Ecto neural progenitor cell (in vitro differentiated cells): ENCODE data around the gene UBXN2A.
A peak's percentile ranks its signal among the peaks of the same experiment; 100 is the strongest.

ENCODE experiments used
- DNase-seq: peaks from one replicate; pipeline ENCODE4 v3.0.0-alpha.2; 2018; ENCODE audit warnings: low spot score

The UBXN2A gene

GRCh38 chr2:23939987-23940717, at the start of gene UBXN2A:
Gene UBXN2A, plus strand, starts transcription at chr2:23940463. Its CDS starts 17,852 bp downstream, at chr2:23958315.
- DNase-seq, result peak; percentile 89

- DNase-seq, result no peak
Measured at GRCh38 chr2:23900133-23900532, 40.1 kb upstream of the UBXN2A start.

DNA sequence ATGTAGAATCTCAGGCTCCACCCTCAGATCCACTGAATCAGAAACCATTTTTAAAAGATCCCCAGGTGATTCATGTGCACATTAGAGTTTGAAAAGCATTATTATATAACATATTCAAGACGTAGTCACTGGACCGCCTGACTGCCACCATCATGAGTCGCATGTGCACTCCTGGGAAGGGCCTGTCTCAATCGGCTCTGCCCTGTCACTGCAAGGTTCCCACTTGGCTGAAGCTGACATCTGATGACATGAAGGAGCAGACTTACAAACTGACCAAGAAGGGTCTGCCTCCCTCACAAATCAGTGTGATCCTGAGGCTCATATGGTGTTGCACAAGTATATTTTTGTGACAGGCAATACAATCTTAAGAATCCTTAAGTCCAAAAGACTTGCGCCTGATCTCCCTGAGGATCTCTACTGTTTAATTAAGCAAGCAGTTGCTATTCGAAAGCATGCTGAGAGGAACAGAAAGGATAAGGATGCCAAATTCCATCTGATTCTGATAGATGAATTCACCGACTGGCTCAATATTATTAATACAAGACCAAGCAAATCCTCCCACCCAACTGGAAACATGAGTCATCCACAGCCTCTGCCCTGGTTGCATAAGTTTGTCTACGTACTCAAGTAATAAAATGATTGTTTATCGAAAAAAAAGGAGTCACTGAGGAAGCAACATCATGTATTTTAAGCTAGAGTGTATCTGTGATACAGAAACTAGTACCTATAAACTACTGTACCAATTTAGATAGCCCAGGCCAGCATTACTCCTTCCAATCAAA, 39.5 kb upstream of the UBXN2A start:
- no peak for DNase-seq

DNA sequence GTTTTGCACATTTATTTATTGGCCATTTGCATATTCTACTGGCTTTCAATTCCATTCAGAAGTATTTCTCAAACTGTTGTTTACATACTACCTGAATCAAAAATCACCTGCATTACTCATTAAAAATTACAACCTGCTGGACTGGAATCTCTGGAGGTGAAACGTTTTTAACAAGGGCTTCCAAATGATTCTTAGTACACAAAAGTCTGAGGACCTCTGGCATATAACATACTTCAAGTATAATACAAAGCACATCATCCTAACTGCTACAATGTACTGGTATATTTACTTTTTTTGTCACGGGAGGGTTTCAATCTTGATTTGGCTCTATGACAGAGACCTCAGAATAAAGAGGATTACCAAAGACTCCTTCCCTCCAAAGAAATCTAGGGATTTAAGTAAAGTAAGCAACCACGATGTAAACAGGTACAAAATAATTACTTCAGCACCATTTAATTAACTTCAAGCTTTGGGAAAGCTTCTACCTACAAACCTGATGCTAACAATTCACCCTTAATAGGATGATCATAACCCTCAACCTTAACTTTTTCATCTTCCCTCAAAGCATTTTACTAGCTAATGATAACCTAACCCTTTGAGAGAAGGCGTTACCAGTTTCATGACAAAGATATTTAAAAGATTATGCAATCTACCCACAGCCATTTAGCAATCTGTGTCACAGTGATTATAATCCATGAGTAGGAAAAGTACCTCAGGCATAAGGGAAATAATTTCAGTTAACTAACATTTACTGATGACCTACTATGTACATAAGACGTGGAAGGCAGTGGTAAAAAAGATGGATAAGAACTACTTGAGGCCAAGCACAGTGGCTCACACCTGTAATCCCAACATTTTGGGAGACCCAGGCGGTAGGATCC, 38.1 kb upstream of the UBXN2A start:
- no peak for DNase-seq

GRCh38 chr2:23903034-23903433, 37.2 kb upstream of the UBXN2A start:
- DNase-seq, result no peak

- no peak for DNase-seq
Measured at GRCh38 chr2:23904215-23904614, 36.0 kb upstream of the UBXN2A start.

- DNase-seq, result no peak
Measured at GRCh38 chr2:23904692-23905091, 35.6 kb upstream of the UBXN2A start.

DNA sequence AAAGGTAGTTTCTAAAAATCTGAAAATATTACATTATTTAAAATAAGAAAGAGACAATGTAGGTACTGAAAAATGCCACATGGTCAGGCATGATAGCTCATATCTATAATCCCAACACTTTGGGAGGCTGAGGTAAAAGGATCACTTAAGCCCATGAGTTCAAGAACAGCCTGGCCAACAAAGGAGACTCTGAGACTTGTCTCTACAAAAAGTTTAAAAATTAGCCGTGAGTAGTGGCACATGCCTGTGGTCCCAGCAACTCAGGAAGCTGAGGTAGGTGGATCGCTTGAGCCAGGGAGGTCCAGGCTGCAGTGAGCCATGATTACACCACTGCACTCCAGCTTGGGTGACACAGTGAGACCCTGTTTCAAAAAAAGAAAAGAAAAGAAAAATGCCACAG, 35.1 kb upstream of the UBXN2A start:
- no peak for DNase-seq

GRCh38 chr2:23912054-23912453, 28.2 kb upstream of the UBXN2A start:
- DNase-seq, result no peak

GRCh38 chr2:23915327-23915726, 24.9 kb upstream of the UBXN2A start:
- DNase-seq, result no peak

GRCh38 chr2:23916727-23917405, 23.4 kb upstream of the UBXN2A start:
- DNase-seq, result no peak

DNA sequence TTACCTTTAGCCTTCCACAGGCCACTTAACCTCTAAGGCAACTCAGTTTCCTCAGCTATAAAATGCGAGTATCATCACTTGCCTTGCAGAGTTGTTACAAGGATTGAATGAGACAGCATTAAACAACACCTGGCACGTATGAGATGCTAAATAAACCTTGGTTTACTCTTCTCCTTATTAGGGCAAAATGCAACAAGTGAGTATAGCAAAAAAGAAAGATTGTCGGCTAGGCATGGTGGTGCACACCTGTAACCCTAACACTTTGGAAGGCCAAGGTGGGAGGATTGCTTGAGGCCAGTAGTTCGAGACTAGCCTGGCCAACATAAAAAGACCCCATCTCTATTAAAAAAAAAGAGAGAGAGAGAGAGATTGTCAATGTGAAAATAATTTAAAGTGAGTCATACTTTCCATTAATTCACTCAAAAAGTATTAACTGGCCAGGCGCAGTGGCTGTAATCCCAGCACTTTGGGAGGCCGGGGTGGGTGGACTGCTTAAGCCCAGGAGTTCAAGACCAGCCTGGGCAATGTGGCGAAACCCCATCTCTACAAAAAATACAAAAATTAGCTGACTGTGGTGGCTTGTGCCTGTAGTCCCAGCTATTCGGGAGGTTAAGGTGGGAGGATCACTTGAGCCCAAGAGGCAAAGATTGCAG, 21.3 kb upstream of the UBXN2A start:
- DNase-seq, result no peak

DNA sequence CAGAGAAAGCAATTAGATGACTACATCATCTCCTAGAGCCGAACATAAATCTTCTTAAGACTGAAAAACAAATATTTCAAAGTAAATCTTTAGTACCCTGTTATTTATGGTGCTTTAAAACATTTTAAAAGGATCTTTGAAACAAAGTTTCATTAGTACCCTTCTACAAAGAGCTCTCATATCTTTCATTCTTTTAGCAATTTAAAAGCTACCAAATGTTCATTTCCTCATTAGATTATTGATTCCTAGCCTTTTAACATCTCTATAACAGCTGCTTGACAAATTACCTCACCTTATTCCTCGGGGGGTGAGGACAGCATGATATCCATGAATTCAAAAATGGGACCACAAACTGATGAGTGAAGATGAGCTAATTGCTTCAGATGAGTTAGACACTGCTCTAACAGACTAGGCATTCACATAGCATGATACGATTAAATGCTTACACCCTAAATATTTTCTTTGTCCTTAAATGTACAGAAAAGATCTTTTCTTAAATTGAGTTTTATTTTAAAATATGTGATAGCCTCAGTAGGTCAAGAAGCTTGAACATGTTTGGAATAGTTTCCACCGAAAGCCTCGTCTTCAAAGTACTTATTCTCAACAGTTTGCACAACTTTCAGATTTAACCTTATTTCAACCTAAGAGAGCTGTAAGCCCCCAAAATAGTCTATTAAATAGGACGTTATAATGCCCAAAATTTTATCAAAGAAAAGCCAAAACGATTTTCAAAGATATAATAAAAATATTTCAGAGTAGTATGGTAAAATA, 15.5 kb upstream of the UBXN2A start:
- DNase-seq, result no peak

DNA sequence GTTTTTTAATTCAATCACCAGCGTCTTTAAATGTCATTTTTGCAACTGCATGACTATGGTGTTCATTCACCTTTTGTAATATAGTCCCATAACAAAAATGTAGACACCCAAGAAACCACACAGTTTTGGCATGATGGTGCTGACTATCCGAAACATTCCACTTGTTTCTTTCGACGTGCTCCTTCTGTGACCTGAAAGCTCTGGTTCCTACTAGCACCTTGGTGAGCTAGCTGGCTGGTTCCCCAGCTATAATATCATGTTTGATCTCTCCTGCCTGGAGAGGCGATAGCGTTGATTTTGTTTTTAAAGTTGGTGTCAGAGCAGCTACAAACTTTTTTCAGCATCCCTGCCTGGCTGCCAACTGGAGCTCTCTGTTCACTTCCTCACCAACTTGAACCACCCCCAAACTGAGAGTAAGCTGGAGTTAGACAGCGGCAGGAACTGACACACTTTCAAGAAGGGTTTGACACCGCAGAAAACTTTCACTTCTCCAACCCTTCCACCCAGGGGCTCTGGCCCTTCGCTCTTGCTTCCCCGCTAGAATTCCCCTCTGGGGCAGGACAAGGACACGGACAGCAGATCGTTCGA, 14.5 kb upstream of the UBXN2A start:
- no peak for DNase-seq

- DNase-seq, result peak; percentile 79
Measured at GRCh38 chr2:23926290-23926749, 13.9 kb upstream of the UBXN2A start.

GRCh38 chr2:23926750-23927571, 13.3 kb upstream of the UBXN2A start, which contains the start of gene ATAD2B:
Gene ATAD2B, minus strand, starts transcription at chr2:23927123. Its CDS starts 353 bp downstream, at chr2:23926770.
- peak; percentile 96 for DNase-seq

DNA sequence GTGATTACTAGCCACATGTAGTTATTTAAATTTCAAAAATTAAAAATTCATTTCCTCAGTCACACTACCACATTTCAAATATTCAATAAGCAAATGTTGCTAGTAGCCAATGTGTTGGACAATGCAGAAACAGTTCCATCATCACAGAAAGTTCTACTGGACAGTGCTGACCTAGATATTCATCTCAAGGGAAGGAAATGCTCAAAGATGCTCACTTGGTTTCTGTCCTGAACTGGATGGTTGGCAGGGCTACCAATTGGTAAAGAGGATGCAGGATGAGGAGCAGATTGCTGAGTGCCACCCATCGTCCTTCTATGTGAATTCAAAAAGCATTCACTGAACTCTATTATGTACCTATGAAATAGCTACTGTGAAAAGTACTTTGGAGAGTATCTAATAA, 6.0 kb upstream of the UBXN2A start:
- DNase-seq, result no peak

DNA sequence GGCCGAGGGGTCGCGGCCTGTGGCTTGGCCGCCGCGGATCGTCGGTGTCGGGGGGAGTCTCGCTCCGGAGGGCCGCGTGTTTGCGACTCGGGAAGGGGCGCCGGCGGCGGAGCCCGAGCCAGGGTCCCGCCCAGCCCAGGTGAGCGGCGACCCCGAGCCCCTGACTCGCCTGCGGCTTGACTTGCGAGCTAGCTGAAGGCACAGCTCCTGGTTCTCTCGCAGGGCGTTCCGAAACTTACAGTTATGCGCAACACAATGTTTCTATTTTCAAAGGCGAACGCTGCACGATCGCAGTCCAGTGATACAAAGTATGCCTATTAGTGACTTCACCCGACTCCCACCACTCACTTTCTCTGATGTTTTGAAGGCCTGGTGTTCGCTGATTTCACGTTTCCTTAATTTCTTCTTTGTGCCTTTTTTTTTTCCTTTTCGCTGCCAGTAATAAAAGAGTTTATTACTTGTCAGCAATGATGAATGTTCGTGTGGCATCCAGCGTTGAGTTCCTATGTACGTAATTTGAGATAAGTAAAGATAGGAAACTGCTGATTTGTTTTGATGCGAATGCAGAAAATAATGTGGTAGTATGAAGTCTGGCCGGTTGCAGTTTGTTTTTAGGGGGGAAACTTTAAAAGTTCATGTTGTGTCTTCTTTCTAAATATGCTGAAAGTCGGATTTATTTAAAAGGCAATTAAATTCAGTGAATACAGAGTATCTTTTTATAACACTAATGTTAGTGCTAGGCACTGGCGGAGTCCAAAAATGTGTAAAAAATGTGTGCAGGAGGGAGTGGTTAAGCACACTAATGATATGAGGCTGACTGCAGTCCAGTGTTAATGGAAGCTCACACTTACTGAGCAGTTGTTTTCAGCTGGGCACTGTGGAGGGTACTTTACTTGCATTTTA, 706 bp downstream of the UBXN2A start:
- DNase-seq, result no peak
